ENCODE data around the gene ALPK1. TPM values are rescaled to one million over a fixed set of nuclear protein-coding genes. Genes with fewer than 3 reads are reported as not detected.

Gene ALPK1
- total RNA-seq, 1 donor from 2014 or later, result 5.5 TPM

- peak; percentile 13 for TF ChIP-seq CTCF (conservative IDR thresholded peaks at IDR 0.05; ENCODE audit: low read depth, low read length)
- no peak overlapping the region for H3K4me3 ChIP-seq (ENCODE audit: low read depth, low read length)
- no peak for DNase-seq (ENCODE audit: low read depth)
These were observed 120.9 kb downstream of the ALPK1 start for GRCh38 chr4:112418092-112418491.

GRCh38 chr4:112421911-112422310 lies 124.7 kb downstream of the ALPK1 start:
- DNase-seq (ENCODE audit: low read depth), result no peak
- no peak overlapping the region for H3K4me3 ChIP-seq (ENCODE audit: low read depth, low read length)
- TF ChIP-seq CTCF (conservative IDR thresholded peaks at IDR 0.05; ENCODE audit: low read depth, low read length), result no peak

- TF ChIP-seq CTCF (conservative IDR thresholded peaks at IDR 0.05; ENCODE audit: low read depth, low read length), result no peak
- DNase-seq (ENCODE audit: low read depth), result no peak
- H3K4me3 ChIP-seq (ENCODE audit: low read depth, low read length), result no peak overlapping the region
These were observed 125.5 kb downstream of the ALPK1 start for GRCh38 chr4:112422644-112423043.

GRCh38 chr4:112423591-112423990 lies 126.4 kb downstream of the ALPK1 start:
- TF ChIP-seq CTCF (conservative IDR thresholded peaks at IDR 0.05; ENCODE audit: low read depth, low read length), result no peak
- no peak overlapping the region for H3K4me3 ChIP-seq (ENCODE audit: low read depth, low read length)
- DNase-seq (ENCODE audit: low read depth), result no peak

GRCh38 chr4:112425823-112426222 lies 128.7 kb downstream of the ALPK1 start:
- no peak for DNase-seq (ENCODE audit: low read depth)
- TF ChIP-seq CTCF (conservative IDR thresholded peaks at IDR 0.05; ENCODE audit: low read depth, low read length), result no peak

GRCh38 chr4:112426416-112426815 lies 129.2 kb downstream of the ALPK1 start:
- H3K4me3 ChIP-seq (ENCODE audit: low read depth, low read length), result no peak overlapping the region
- no peak for TF ChIP-seq CTCF (conservative IDR thresholded peaks at IDR 0.05; ENCODE audit: low read depth, low read length)
- no peak for DNase-seq (ENCODE audit: low read depth)

More at GRCh38 chr4:112425823-112426222, 128.7 kb downstream of the ALPK1 start:
- no peak overlapping the region for H3K4me3 ChIP-seq (ENCODE audit: low read depth, low read length)

- no peak overlapping the region for H3K4me3 ChIP-seq (ENCODE audit: low read depth, low read length)
- no peak for TF ChIP-seq CTCF (conservative IDR thresholded peaks at IDR 0.05; ENCODE audit: low read depth, low read length)
- DNase-seq (ENCODE audit: low read depth), result no peak
These were observed 134.0 kb downstream of the ALPK1 start for GRCh38 chr4:112431158-112431557.

Data from epithelial cell of proximal tubule (primary cell).